Parathyroid adenoma (tissue), 2 donors: ENCODE results near the gene THAP2.

ENCODE experiments used
- H2AFZ ChIP-seq: fragments of 300-600 bp; sonication (generic); one replicate; pipeline ENCODE4 v1.7.0; 2017; ENCODE audit warnings: antibody characterized with exemption, mild to moderate bottlenecking
- H3K27ac ChIP-seq: fragments of 300-600 bp; sonication (generic); one replicate; pipeline ENCODE4 v1.7.0; 2017
- H3K27me3 ChIP-seq: fragments of 300-600 bp; sonication (generic); one replicate; pipeline ENCODE4 v1.7.0; 2017; ENCODE audit warnings: low read length; ENCODE audit not compliant: control insufficient read depth, insufficient read depth
- H3K36me3 ChIP-seq: fragments of 300-600 bp; sonication (generic); one replicate; pipeline ENCODE4 v1.7.0; 2017; ENCODE audit warnings: low read length; ENCODE audit not compliant: control insufficient read depth, insufficient read depth
- H3K4me1 ChIP-seq: fragments of 300-600 bp; sonication (generic); one replicate; pipeline ENCODE4 v1.7.0; 2017; ENCODE audit warnings: control low read depth
- H3K4me2 ChIP-seq: fragments of 300-600 bp; sonication (generic); one replicate; pipeline ENCODE4 v1.7.0; 2017; ENCODE audit warnings: low read length
- H3K4me3 ChIP-seq: fragments of 300-600 bp; sonication (generic); one replicate; pipeline ENCODE4 v1.7.0; 2017; ENCODE audit warnings: low read depth, low read length
- H3K79me2 ChIP-seq: fragments of 300-600 bp; sonication (generic); one replicate; pipeline ENCODE4 v1.7.0; 2017; ENCODE audit warnings: control low read depth
- H3K9ac ChIP-seq: fragments of 300-600 bp; sonication (generic); one replicate; pipeline ENCODE4 v1.7.0; 2017; ENCODE audit warnings: mild to moderate bottlenecking
- H3K9me3 ChIP-seq: fragments of 300-600 bp; sonication (generic); one replicate; pipeline ENCODE4 v1.7.0; 2017; ENCODE audit warnings: low read length; ENCODE audit not compliant: control insufficient read depth
- TF ChIP-seq, protein P1 (sequence below): fragments of 300-600 bp; sonication (generic); IDR thresholded peaks from one replicate; pipeline ENCODE4 v1.7.0; 2017; ENCODE audit warnings: antibody characterized with exemption, mild to moderate bottlenecking
- donor health status: primary hyperparathyroidism.

The THAP2 gene

DNA sequence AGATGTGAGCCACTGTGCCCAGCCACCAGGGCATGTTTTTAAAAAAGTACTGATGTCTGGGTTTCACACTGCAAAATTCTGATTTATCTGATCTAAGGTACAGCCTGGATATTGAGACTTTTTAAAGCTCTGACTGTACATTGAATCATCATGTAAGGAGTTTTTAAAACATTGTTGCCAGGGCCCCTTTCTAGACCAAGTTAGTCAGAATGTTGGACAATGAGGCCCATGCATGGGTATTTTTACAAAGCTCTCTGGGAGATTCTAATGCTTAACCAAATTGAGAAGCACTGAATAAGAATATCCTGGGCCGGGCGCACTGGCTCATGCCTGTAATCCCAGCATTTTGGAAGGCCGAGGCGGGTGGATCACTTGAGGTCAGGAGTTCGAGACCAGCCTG is 38.5 kb downstream of the THAP2 start:
- Histone ChIP-seq H3K4me3 (no peak overlapping the region), H3K27me3 (no peaks in the 10 kb centered on the region), H3K36me3 (no peaks in the 10 kb centered on the region), H3K27ac (no peak overlapping the region), H3K4me1 (no peaks in the 10 kb centered on the region), H3K9ac (no peak overlapping the region), H3K79me2 (no peaks in the 10 kb centered on the region), H3K9me3 (no peaks in the 10 kb centered on the region), H2AFZ (no peak overlapping the region), H3K4me2 (no peak overlapping the region)
- TF ChIP-seq, protein P1, sequence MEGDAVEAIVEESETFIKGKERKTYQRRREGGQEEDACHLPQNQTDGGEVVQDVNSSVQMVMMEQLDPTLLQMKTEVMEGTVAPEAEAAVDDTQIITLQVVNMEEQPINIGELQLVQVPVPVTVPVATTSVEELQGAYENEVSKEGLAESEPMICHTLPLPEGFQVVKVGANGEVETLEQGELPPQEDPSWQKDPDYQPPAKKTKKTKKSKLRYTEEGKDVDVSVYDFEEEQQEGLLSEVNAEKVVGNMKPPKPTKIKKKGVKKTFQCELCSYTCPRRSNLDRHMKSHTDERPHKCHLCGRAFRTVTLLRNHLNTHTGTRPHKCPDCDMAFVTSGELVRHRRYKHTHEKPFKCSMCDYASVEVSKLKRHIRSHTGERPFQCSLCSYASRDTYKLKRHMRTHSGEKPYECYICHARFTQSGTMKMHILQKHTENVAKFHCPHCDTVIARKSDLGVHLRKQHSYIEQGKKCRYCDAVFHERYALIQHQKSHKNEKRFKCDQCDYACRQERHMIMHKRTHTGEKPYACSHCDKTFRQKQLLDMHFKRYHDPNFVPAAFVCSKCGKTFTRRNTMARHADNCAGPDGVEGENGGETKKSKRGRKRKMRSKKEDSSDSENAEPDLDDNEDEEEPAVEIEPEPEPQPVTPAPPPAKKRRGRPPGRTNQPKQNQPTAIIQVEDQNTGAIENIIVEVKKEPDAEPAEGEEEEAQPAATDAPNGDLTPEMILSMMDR: no peak

DNA sequence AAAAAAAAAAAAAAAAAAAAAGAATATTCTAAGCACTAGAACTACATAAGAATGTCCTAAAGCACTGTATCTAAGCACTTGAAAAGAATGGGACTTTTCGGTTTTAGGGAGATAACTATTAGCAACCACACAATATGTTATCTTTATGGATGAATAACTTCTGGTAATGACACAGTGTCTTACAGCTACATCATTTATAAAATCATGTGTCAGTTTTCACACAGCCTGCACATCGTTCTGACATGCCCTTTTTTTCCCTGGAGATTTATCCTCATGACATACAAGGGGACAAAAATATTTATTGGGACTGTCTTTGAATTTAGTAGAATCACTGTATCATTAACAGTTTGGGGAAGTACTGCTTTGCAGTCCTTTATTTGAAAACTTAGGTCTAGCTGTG is 39.1 kb downstream of the THAP2 start:
- Histone ChIP-seq H3K79me2 (no peaks in the 10 kb centered on the region), H3K27ac (no peak overlapping the region), H3K9ac (no peak overlapping the region), H3K4me3 (no peak overlapping the region), H2AFZ (no peak overlapping the region), H3K4me1 (no peaks in the 10 kb centered on the region), H3K9me3 (no peaks in the 10 kb centered on the region), H3K4me2 (no peak overlapping the region), H3K27me3 (no peaks in the 10 kb centered on the region), H3K36me3 (no peaks in the 10 kb centered on the region)
- TF ChIP-seq, protein P1: no peak

DNA sequence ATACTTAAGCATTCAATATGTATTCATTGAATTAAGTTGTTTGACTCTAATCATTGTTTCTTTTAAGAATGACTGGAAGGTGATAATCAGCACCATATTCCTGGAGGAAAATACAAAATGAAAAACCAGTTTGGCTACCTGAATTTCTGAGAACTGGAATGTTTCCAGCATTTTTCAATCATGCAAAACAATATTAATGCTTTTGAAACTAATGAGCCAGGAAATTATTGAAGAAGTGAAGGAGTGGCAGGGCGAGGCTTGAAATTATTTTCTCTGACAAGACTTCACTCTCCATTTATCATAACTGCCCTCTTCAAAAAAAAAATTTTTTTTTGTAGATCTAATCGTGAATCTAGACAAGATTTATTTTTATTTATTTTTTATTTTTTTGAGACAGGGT is 40.8 kb downstream of the THAP2 start:
- H3K4me1 ChIP-seq: no peaks in the 10 kb centered on the region
- no peaks in the 10 kb centered on the region for H3K79me2 ChIP-seq
- TF ChIP-seq, protein P1: no peak
- no peaks in the 10 kb centered on the region for H3K27me3 ChIP-seq
- H3K27ac ChIP-seq: no peak overlapping the region
- H3K4me3 ChIP-seq: no peak overlapping the region
- no peak overlapping the region for H2AFZ ChIP-seq
- H3K9ac ChIP-seq: no peak overlapping the region
- H3K36me3 ChIP-seq: no peaks in the 10 kb centered on the region
- H3K4me2 ChIP-seq: no peak overlapping the region
- no peaks in the 10 kb centered on the region for H3K9me3 ChIP-seq

DNA sequence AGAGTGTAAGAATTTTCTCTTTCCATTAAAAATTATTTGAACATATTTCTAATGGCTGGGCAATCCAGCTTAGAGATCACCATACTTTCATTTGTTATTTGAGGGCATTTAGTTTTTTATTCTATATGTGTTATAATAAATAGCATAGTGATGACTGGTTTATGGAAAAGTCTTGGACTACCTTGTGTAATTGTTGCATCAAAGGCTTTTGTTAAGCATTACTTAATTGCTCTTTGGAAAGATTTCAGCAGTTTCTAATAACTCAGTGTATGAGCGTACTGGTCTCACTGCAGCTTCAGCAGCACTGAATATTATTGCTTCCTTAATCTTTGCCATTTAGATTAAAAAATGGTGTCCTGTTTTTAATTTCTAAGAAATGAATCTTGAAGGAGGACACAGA is 44.6 kb downstream of the THAP2 start:
- H3K79me2 ChIP-seq: no peaks in the 10 kb centered on the region
- H3K9me3 ChIP-seq: no peaks in the 10 kb centered on the region
- H3K36me3 ChIP-seq: no peaks in the 10 kb centered on the region
- no peak overlapping the region for H3K9ac ChIP-seq
- no peak overlapping the region for H3K4me2 ChIP-seq
- TF ChIP-seq, protein P1: no peak
- no peak overlapping the region for H3K27ac ChIP-seq
- no peak overlapping the region for H2AFZ ChIP-seq
- no peak overlapping the region for H3K4me3 ChIP-seq
- H3K4me1 ChIP-seq: no peaks in the 10 kb centered on the region
- H3K27me3 ChIP-seq: no peaks in the 10 kb centered on the region

DNA sequence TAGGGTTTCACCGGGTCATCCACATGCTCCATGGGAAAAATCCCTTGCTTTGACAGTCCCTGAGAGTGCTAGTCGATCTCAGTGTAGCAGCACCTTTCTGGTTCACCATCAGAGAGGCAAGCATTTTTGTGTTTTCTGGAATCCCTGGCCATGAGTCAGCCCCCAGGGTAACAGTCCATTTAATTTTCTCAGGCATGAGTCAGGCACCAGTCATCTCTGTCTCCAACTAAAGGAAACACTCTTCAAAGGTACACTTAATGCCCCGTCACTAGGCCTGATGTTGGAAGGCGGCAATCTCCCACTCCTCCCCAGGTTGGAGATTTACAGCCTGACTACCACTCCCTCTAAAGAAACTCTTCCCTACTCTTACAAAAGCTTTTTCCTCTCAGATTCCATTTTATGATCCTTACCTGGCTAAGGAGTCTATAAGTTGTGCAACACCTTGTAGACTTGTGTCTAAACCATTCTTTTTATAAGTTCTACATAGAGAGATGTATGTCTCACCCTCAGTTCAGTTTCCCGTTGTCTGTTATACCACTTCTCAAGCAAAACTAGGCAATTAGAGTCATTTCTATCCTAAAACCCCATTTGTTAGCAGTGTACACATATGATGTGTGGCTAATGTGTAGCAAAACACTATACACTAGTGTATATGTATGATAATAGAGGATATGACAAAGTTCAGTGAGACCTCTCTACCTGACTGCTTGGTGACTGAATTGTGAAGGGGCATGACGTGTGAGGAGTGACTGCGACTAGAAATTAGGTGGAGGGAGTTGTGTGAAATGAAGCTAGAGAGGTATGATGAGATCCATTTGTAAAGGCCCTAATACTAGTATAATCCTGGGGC is 46.4 kb downstream of the THAP2 start:
- H3K27me3 ChIP-seq: no peaks in the 10 kb centered on the region
- no peaks in the 10 kb centered on the region for H3K36me3 ChIP-seq
- no peak overlapping the region for H3K27ac ChIP-seq
- H3K4me1 ChIP-seq: no peaks in the 10 kb centered on the region
- TF ChIP-seq, protein P1: no peak
- H3K4me3 ChIP-seq: no peak overlapping the region
- H3K4me2 ChIP-seq: no peak overlapping the region
- H3K79me2 ChIP-seq: no peaks in the 10 kb centered on the region
- H3K9me3 ChIP-seq: no peaks in the 10 kb centered on the region
- H3K9ac ChIP-seq: no peak overlapping the region
- H2AFZ ChIP-seq: no peak overlapping the region
